Kidney epithelial cell (primary cell): Measurements from ENCODE around the gene RALGPS2. TPM values are rescaled to one million over a fixed set of nuclear protein-coding genes. Genes with fewer than 3 reads are reported as not detected.

Experiments used
- DNase-seq: peaks from one replicate; pipeline ENCODE4 v3.0.0-alpha.2; 2010; ENCODE audit warnings: low read depth
- H3K27me3 ChIP-seq: 2 replicates; pipeline ENCODE4 v1.6.0; 2011; ENCODE audit warnings: low read length; ENCODE audit not compliant: control insufficient read depth, insufficient read depth
- H3K36me3 ChIP-seq: 2 replicates; pipeline ENCODE4 v1.5.1; 2011; ENCODE audit warnings: low read length; ENCODE audit not compliant: control insufficient read depth, insufficient read depth
- H3K4me3 ChIP-seq: 2 replicates; pipeline ENCODE4 v1.5.1; 2011; ENCODE audit warnings: low read depth, mild to moderate bottlenecking, control low read depth, low read length
- CTCF ChIP-seq: IDR thresholded peaks from 2 replicates; pipeline ENCODE4 v1.5.1; 2011; ENCODE audit warnings: mild to moderate bottlenecking, moderate library complexity, low read length, control low read depth, inconsistent platforms; ENCODE audit not compliant: insufficient read depth, poor library complexity, severe bottlenecking
- total RNA-seq: library from RNA; depleted of rRNA; stranded (reverse); fragments of >200 nt; gene quantifications from 2 replicates; pipeline ENCODE4 v1.2.3, GENCODE V29; 2015

RALGPS2 gene
- total RNA-seq, 1 donor from 2014 or later: 11.6 TPM

- Histone ChIP-seq H3K4me3 (no peak overlapping the region), H3K27me3 (no peaks in the 10 kb centered on the region), H3K36me3 (no peaks in the 10 kb centered on the region)
- no peak for DNase-seq
- TF ChIP-seq CTCF: no peak
Observed at GRCh38 chr1:178955391-178955954, 230.4 kb downstream of the RALGPS2 start.

GRCh38 chr1:178958491-178958890 is 233.4 kb downstream of the RALGPS2 start:
- DNase-seq: no peak
- TF ChIP-seq CTCF: no peak
- H3K4me3 ChIP-seq: no peak overlapping the region
- H3K27me3 ChIP-seq: no peaks in the 10 kb centered on the region
- no peaks in the 10 kb centered on the region for H3K36me3 ChIP-seq

- H3K4me3 ChIP-seq: no peak overlapping the region
- TF ChIP-seq CTCF: no peak
- H3K36me3 ChIP-seq: no peaks in the 10 kb centered on the region
- no peaks in the 10 kb centered on the region for H3K27me3 ChIP-seq
- no peak for DNase-seq
Observed at GRCh38 chr1:178959543-178960460, 234.8 kb downstream of the RALGPS2 start.

GRCh38 chr1:178960482-178961240 is 235.6 kb downstream of the RALGPS2 start:
- Histone ChIP-seq H3K36me3 (no peaks in the 10 kb centered on the region), H3K27me3 (no peaks in the 10 kb centered on the region), H3K4me3 (no peak overlapping the region)
- no peak for DNase-seq
- no peak for TF ChIP-seq CTCF

GRCh38 chr1:178961331-178961730 is 236.3 kb downstream of the RALGPS2 start:
- Histone ChIP-seq H3K27me3 (no peaks in the 10 kb centered on the region), H3K36me3 (no peaks in the 10 kb centered on the region), H3K4me3 (no peak overlapping the region)
- DNase-seq: no peak
- TF ChIP-seq CTCF: no peak
